K562 (cell line): ENCODE measurements around the gene SLIT2. TPM values are rescaled to one million over a fixed set of nuclear protein-coding genes. Genes with fewer than 3 reads are reported as not detected.

Experiments used
- ATAC-seq: fragments of 200-7000 bp; cut with Tn5 transposase; 3 replicates; pipeline ENCODE4 v1.9.1; 2020; ENCODE audit warnings: moderate library complexity
- BruUV-seq: library from RNA; stranded (reverse); fragments of 400-500 nt; replicated peaks from 2 replicates; lab custom pipeline; 2021; lab: Mats Ljungman, UMichigan
- CTCF ChIA-PET: fragments of 300-600 bp; formaldehyde crosslinking; extraction: SDS; loops from one replicate; lab custom pipeline; 2021; ENCODE audit warnings: low intra/inter-chr PET ratio; lab: Yijun Ruan, JAX
- POLR2A ChIA-PET: fragments of 300-600, 350-650 bp; sonication (Branson Sonifier 250); formaldehyde crosslinking; extraction: SDS; loops from one replicate; lab custom pipeline; 2021; ENCODE audit warnings: antibody characterized with exemption, inconsistent platforms; lab: Yijun Ruan, JAX
- DNase-seq, 4 experiments: peaks; one replicate each; pipeline versions ENCODE4 v3.0.0 to v3.0.0-alpha.2; 2011 to 2018; ENCODE audit warnings: low spot score in 3 of 4, mixed read lengths in 3 of 4; ENCODE audit errors: extremely low read depth in 1 of 4
- FAIRE-seq: peaks from 2 replicates; lab custom pipeline; 2011; peaks lifted over from hg19 to GRCh38; lab: Jason Lieb, UNC
- H2AFZ ChIP-seq: 2 replicates; pipeline ENCODE4 v1.6.0; 2011; ENCODE audit warnings: low read depth, low read length, control low read depth, inconsistent platforms
- H3K27ac ChIP-seq: fragments of 200-600 bp; 3 replicates; pipeline ENCODE4 v1.8.0; 2011; ENCODE audit warnings: low read depth, mild to moderate bottlenecking, control low read depth, inconsistent platforms, low read length, moderate library complexity, mixed read lengths; ENCODE audit errors: extremely low read depth
- H3K27me3 ChIP-seq, 2 experiments: fragments of 300-600 bp in 1 of 2; 2 replicates in 1 of 2; 3 replicates in 1 of 2; pipeline versions ENCODE4 v1.6.0 to v1.8.0; 2011; ENCODE audit warnings: inconsistent platforms in 2 of 2, low read length in 2 of 2, mild to moderate bottlenecking in 1 of 2, mixed read lengths in 1 of 2, moderate library complexity in 1 of 2; ENCODE audit not compliant: control insufficient read depth in 2 of 2, insufficient read depth in 2 of 2
- H3K36me3 ChIP-seq: fragments of 300-600 bp; 3 replicates; pipeline ENCODE4 v1.8.0; 2011; ENCODE audit warnings: mild to moderate bottlenecking, low read length, inconsistent platforms; ENCODE audit not compliant: control insufficient read depth, insufficient read depth
- H3K4me1 ChIP-seq, 2 experiments: fragments of 200-600 bp in 1 of 2; replicated peaks in 1 of 2; 2 replicates in 1 of 2; 3 replicates in 1 of 2; pipeline versions ENCODE4 v1.5.1 to v1.8.0; 2011; ENCODE audit warnings: inconsistent platforms in 2 of 2, low read length in 2 of 2, mild to moderate bottlenecking in 1 of 2, mixed read lengths in 1 of 2, moderate library complexity in 1 of 2; ENCODE audit not compliant: control insufficient read depth in 2 of 2, insufficient read depth in 2 of 2
- H3K4me2 ChIP-seq: 2 replicates; pipeline ENCODE4 v1.6.1; 2011; ENCODE audit warnings: low read length, control low read depth, inconsistent platforms, mixed read lengths; ENCODE audit not compliant: insufficient read depth
- H3K4me3 ChIP-seq: fragments of 200-600 bp; sonication (generic), shearing (Covaris generic); 2 replicates; pipeline ENCODE4 v1.5.1; 2016; ENCODE audit warnings: control low read depth, inconsistent platforms
- H3K79me2 ChIP-seq: fragments of 200-600 bp; 3 replicates; pipeline ENCODE4 v1.8.0; 2011; ENCODE audit warnings: low read length, inconsistent platforms; ENCODE audit not compliant: control insufficient read depth, insufficient read depth
- H3K9ac ChIP-seq, 2 experiments: 2 replicates each; pipeline versions ENCODE4 v1.6.0 to v1.6.1; 2011; ENCODE audit warnings: low read depth in 2 of 2, low read length in 2 of 2, control low read depth in 1 of 2, inconsistent platforms in 1 of 2, mild to moderate bottlenecking in 1 of 2, mixed read lengths in 1 of 2; ENCODE audit not compliant: insufficient read depth in 1 of 2
- H3K9me1 ChIP-seq: one replicate; pipeline ENCODE4 v1.6.0; 2011; ENCODE audit warnings: inconsistent platforms, mild to moderate bottlenecking, low read length, moderate library complexity; ENCODE audit not compliant: control insufficient read depth, insufficient read depth
- H3K9me3 ChIP-seq: replicated peaks from 2 replicates; pipeline ENCODE4 v1.5.1; 2011; ENCODE audit warnings: low read depth, low read length, inconsistent platforms; ENCODE audit not compliant: control insufficient read depth, insufficient read depth
- H4K20me1 ChIP-seq: replicated peaks from 2 replicates; pipeline ENCODE4 v1.6.1; 2011; ENCODE audit warnings: low read length, inconsistent platforms, mixed read lengths; ENCODE audit not compliant: control insufficient read depth, insufficient read depth
- CSDE1 ChIP-seq, 2 experiments: fragments of 450-650 bp; IDR thresholded peaks; 2 replicates each; pipeline ENCODE4 v1.6.1; 2016; ENCODE audit warnings: mild to moderate bottlenecking in 1 of 2
- NFXL1 ChIP-seq: fragments of 450-650 bp; formaldehyde crosslinking; IDR thresholded peaks from 2 replicates; pipeline ENCODE4 v1.4.0; 2021; ENCODE audit warnings: mild to moderate bottlenecking
- RNF2 ChIP-seq: sonication (generic); IDR thresholded peaks from 2 replicates; pipeline ENCODE4 v1.6.1; 2016
- TRIM28 ChIP-seq: fragments of 450-650 bp; IDR thresholded peaks from 2 replicates; pipeline ENCODE4 v1.6.1; 2017
- ZNF316 ChIP-seq: fragments of 450-650 bp; IDR thresholded peaks from 2 replicates; pipeline ENCODE4 v1.6.1; 2016
- whole genome bisulfite sequencing: fragments of 100-300 bp; shearing (Covaris generic); methylation state at CpG from one replicate; pipeline ENCODE4 v1.1.6; 2016; ENCODE audit warnings: low coverage, mixed read lengths; ENCODE audit not compliant: insufficient coverage; ENCODE audit errors: missing lambda C conversion rate; 5-methylcytosine and 5-hydroxymethylcytosine counted together
- in situ Hi-C: fragments of 300-500 bp; cut with MboI; formaldehyde crosslinking; loops from 4 replicates; pipeline ENCODE4 v1.15.0; 2018; ENCODE audit warnings: inconsistent platforms, mixed read lengths
- intact Hi-C: fragments of 100-400 bp; cut with micrococcal nuclease; formaldehyde crosslinking; loops from 2 replicates; pipeline ENCODE4 v1.14.2; 2022
- polyA plus RNA-seq, 8 experiments: library from polyadenylated mRNA; depleted of rRNA in 4 of 8; stranded (reverse) in 5 of 8; unstranded in 3 of 8; fragments of >200 nt; fragmentation: Nextera tagmentation in 2 of 8; fragmentation: Illumina TruSeq in 1 of 8; extraction: Ambion mirVana in 2 of 8; extraction: Trizol in 1 of 8; gene quantifications; 2 replicates each; pipeline versions ENCODE4 v1.2.1 to v1.2.3, GENCODE V29; 2011 to 2014; ENCODE audit warnings: inconsistent platforms in 1 of 8, missing spikeins in 1 of 8
- total RNA-seq, 7 experiments: library from RNA; depleted of rRNA in 6 of 7; stranded (reverse); fragments of >200 nt in 6 of 7; fragmentation: Illumina TruSeq in 2 of 7; extraction: Trizol in 2 of 7; gene quantifications; 2 replicates each; pipeline versions ENCODE4 v1.2.1 to v1.2.3, GENCODE V29; 2011 to 2021; ENCODE audit warnings: low replicate concordance in 1 of 7
- TF ChIP-seq, protein P1 (sequence below): fragments of 450-650 bp; IDR thresholded peaks from 2 replicates; pipeline ENCODE4 v1.6.1; 2016; ENCODE audit warnings: borderline replicate concordance

SLIT2 gene
- total and polyA plus RNA-seq, 9 of the 15 experiments (the other 6 are each of a cell fraction or from before 2014, with no cell fraction given) = 1.8 to 8.1 (median 4.1) TPM

DNA sequence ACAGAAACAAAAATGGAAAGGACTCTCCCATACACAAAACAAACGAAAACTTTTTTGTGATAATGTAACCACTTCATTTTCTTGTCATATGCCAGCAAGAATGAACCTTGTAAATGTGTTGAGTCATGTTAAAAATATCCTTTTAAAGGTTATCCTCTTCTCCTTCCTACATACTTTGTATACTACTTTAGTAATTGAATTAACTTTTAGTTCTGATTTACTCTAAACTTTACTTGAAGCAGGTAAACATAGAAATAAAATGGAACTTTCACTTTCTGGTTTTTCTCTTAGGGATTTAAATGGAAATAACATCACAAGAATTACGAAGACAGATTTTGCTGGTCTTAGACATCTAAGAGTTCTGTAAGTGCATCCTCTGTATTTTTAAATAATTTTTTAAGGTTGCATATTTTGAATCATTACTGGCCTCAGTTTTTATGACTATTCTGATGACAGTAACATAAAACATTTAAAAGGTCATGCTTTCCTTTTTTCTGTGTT lies 4.7 kb downstream of the SLIT2 start:
- Histone ChIP-seq H3K4me3 (no peak overlapping the region), H3K9ac (no peak overlapping the region), H4K20me1 (no peaks in the 10 kb centered on the region), H3K9me3 (no peaks in the 10 kb centered on the region), H2AFZ (no peak overlapping the region), H3K9me1 (no peaks in the 10 kb centered on the region), H3K27ac (no peak overlapping the region), H3K4me2 (no peak overlapping the region), H3K4me1 (peaks cover 0 to 7% of the 10 kb centered on the region in 2 experiments; a peak in 2 of 5 replicates), H3K27me3 (peaks cover 0 to 7% of the 10 kb centered on the region in 2 experiments; a peak in 2 of 5 replicates), H3K36me3 (no peaks in the 10 kb centered on the region), H3K79me2 (no peaks in the 10 kb centered on the region)
- no peak for DNase-seq
- in situ Hi-C loops = no loop called here
- POLR2A ChIA-PET = no interaction called here
- CTCF ChIA-PET = no interaction called here
- TF ChIP-seq RNF2 (no peak), ZNF316 (0 out of 2 replicates have a peak, but pooled peaks have one; percentile 8), CSDE1 (IDR thresholded peaks at IDR 0.05) (no peak), NFXL1 (no peak), TRIM28 (no peak)
- TF ChIP-seq, protein P1, sequence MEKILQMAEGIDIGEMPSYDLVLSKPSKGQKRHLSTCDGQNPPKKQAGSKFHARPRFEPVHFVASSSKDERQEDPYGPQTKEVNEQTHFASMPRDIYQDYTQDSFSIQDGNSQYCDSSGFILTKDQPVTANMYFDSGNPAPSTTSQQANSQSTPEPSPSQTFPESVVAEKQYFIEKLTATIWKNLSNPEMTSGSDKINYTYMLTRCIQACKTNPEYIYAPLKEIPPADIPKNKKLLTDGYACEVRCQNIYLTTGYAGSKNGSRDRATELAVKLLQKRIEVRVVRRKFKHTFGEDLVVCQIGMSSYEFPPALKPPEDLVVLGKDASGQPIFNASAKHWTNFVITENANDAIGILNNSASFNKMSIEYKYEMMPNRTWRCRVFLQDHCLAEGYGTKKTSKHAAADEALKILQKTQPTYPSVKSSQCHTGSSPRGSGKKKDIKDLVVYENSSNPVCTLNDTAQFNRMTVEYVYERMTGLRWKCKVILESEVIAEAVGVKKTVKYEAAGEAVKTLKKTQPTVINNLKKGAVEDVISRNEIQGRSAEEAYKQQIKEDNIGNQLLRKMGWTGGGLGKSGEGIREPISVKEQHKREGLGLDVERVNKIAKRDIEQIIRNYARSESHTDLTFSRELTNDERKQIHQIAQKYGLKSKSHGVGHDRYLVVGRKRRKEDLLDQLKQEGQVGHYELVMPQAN = no peak
- intact Hi-C loops = no loop called here
- FAIRE-seq = no peak
- no TSS peak for BruUV-seq
- 0% methylated on average over 2 of the region's 2 CpGs for WGBS
- no peak for ATAC-seq
